ENCODE measurements around the gene CMTM2. TPM values are rescaled to one million over a fixed set of nuclear protein-coding genes. Genes with fewer than 3 reads are reported as not detected.
A peak's percentile ranks its signal among the peaks of the same experiment; 100 is the strongest.
"Not testable (repeated sequence)": the region's sequence is repeated elsewhere in the genome, so short reads cannot be mapped to it uniquely, and the experiment has no call there.

Gene CMTM2
- total and polyA plus RNA-seq, 5 donors from 2014 or later: 0.49 TPM; not detected in 4

DNA sequence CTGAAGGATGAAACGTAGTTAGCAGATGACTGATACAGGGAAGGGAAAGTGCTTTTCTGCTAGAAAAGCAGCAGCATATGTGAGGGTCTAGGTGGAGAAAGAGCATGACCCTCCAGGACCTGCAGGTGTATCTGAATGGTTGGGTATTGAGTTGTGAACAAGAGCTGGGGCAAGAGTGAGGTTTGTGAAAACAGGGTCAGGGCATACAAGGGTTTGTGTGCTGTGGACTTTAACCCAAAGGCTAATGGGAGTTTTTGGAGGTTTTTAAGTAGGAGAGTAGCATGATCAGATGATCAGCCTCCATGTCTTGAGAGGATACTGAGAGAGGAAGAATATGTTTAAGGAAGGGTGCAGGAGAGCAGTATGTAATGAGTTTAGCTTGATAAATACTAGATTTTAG lies 19.2 kb upstream of the CMTM2 start:
- H3K4me1 Mint-ChIP-seq: peaks cover 54 to 88% (median 73%) of the 10 kb centered on the region in 4 donors
- peaks cover 58% of the 10 kb centered on the region for H3K36me3 ChIP-seq (ENCODE audit: control insufficient read depth, insufficient read depth, low read length)
- peak overlapping the region; percentile 46 to 82 (median 77) for H3K27ac Mint-ChIP-seq
- peak overlapping the region in 3 of 4 donors; percentile 0 to 22 (median 7) for H3K4me3 Mint-ChIP-seq
- H3K27me3 ChIP-seq (ENCODE audit: control insufficient read depth, insufficient read depth, low read length): no peaks in the 10 kb centered on the region
- H3K4me3 ChIP-seq (ENCODE audit: low read depth, low read length): peak overlapping the region; percentile 33
- H3K27ac ChIP-seq (ENCODE audit: insufficient read depth, low read length, poor library complexity, severe bottlenecking): no peak overlapping the region
- H3K36me3 Mint-ChIP-seq: peaks cover 36% of the 10 kb centered on the region
- ATAC-seq (ENCODE audit: low read depth in 2 of 2): no peak
- no peak for DNase-seq
- no peaks in the 10 kb centered on the region for H3K9me3 ChIP-seq (ENCODE audit: control insufficient read depth in 2 of 2, low read length in 2 of 2)
- no peaks in the 10 kb centered on the region for H3K27me3 Mint-ChIP-seq
- no peaks in the 10 kb centered on the region for H3K9me3 Mint-ChIP-seq
- H3K4me1 ChIP-seq (ENCODE audit: control insufficient read depth, insufficient read depth, low read length, poor library complexity, severe bottlenecking): peaks cover 74% of the 10 kb centered on the region

DNA sequence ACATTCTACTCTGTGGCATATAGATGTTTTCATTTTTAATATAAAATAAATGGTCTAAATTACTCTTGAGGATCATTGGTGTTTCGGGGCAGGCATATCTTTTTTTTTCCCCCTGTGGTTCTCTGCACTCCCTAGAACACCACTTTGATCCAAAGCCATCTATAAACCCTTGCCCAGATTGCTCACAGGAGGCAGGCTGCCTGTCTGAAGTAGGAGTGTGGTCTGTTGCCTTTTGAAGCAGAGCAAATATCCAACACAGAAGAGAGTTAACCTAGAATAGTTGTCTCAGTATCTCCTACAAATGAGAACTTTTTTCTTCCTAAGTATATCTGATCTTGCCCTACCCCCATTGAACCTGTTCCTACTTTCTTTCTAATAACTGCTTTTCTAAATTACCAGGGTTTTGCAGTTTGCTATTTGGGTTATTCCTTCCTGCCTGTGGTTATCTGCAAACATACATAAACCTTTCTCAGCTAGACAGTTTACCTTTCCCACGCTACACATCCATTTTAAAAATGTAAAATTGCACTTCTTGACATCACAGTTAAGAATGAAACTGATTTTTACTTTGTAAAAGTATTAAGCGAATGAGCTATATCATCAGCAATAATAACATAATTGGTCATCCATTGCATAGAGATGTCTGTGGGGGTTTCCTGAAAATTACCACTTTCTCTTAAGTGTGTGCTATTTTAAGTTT lies 17.7 kb upstream of the CMTM2 start:
- H3K9me3 ChIP-seq (ENCODE audit: control insufficient read depth in 2 of 2, low read length in 2 of 2): no peaks in the 10 kb centered on the region
- peaks cover 60% of the 10 kb centered on the region for H3K4me1 ChIP-seq (ENCODE audit: control insufficient read depth, insufficient read depth, low read length, poor library complexity, severe bottlenecking)
- H3K27ac Mint-ChIP-seq: peak overlapping the region; percentile 77 to 92 (median 88)
- peak overlapping the region in 2 of 4 donors; percentile 51 to 60 for H3K4me3 Mint-ChIP-seq
- H3K36me3 Mint-ChIP-seq: peaks cover 41% of the 10 kb centered on the region
- no peaks in the 10 kb centered on the region for H3K27me3 Mint-ChIP-seq
- peak overlapping the region; percentile 42 for H3K4me3 ChIP-seq (ENCODE audit: low read depth, low read length)
- H3K27ac ChIP-seq (ENCODE audit: insufficient read depth, low read length, poor library complexity, severe bottlenecking): peak overlapping the region; percentile 63
- H3K36me3 ChIP-seq (ENCODE audit: control insufficient read depth, insufficient read depth, low read length): peaks cover 67% of the 10 kb centered on the region
- H3K9me3 Mint-ChIP-seq: no peaks in the 10 kb centered on the region
- DNase-seq: no peak
- peaks cover 46 to 79% (median 61%) of the 10 kb centered on the region in 4 donors for H3K4me1 Mint-ChIP-seq
- H3K27me3 ChIP-seq (ENCODE audit: control insufficient read depth, insufficient read depth, low read length): no peaks in the 10 kb centered on the region
- ATAC-seq (ENCODE audit: low read depth in 2 of 2): no peak

GRCh38 chr16:66562409-66562808 lies 16.9 kb upstream of the CMTM2 start:
- Mint-ChIP-seq H3K36me3 (peaks cover 44% of the 10 kb centered on the region), H3K27me3 (no peaks in the 10 kb centered on the region), H3K27ac (peak overlapping the region; percentile 57 to 85 (median 77)), H3K4me3 (peak overlapping the region in 3 of 4 donors; percentile 3 to 82 (median 40)), H3K4me1 (peaks cover 46 to 74% (median 59%) of the 10 kb centered on the region in 4 donors), H3K9me3 (peaks cover 0 to 1% (median 0%) of the 10 kb centered on the region in 7 donors)
- H3K4me1 ChIP-seq (ENCODE audit: control insufficient read depth, insufficient read depth, low read length, poor library complexity, severe bottlenecking): peaks cover 53% of the 10 kb centered on the region
- peak; percentile 55 to 57 for ATAC-seq (ENCODE audit: low read depth in 2 of 2)
- H3K36me3 ChIP-seq (ENCODE audit: control insufficient read depth, insufficient read depth, low read length): peaks cover 68% of the 10 kb centered on the region
- peak in 2 of 3 donors; percentile 52 to 54 for DNase-seq
- H3K9me3 ChIP-seq (ENCODE audit: control insufficient read depth in 2 of 2, low read length in 2 of 2): no peaks in the 10 kb centered on the region
- H3K27me3 ChIP-seq (ENCODE audit: control insufficient read depth, insufficient read depth, low read length): no peaks in the 10 kb centered on the region
- H3K4me3 ChIP-seq (ENCODE audit: low read depth, low read length): peak overlapping the region; percentile 4
- peak overlapping the region; percentile 63 for H3K27ac ChIP-seq (ENCODE audit: insufficient read depth, low read length, poor library complexity, severe bottlenecking)

GRCh38 chr16:66562986-66563385 lies 16.3 kb upstream of the CMTM2 start:
- Histone ChIP-seq H3K27me3 (ENCODE audit: control insufficient read depth, insufficient read depth, low read length) (no peaks in the 10 kb centered on the region), H3K4me3 (ENCODE audit: low read depth, low read length) (no peak overlapping the region), H3K36me3 (ENCODE audit: control insufficient read depth, insufficient read depth, low read length) (peaks cover 67% of the 10 kb centered on the region), H3K4me1 (ENCODE audit: control insufficient read depth, insufficient read depth, low read length, poor library complexity, severe bottlenecking) (peaks cover 48% of the 10 kb centered on the region), H3K9me3 (ENCODE audit: control insufficient read depth in 2 of 2, low read length in 2 of 2) (no peaks in the 10 kb centered on the region), H3K27ac (ENCODE audit: insufficient read depth, low read length, poor library complexity, severe bottlenecking) (peak overlapping the region; percentile 14)
- Mint-ChIP-seq H3K27me3 (no peaks in the 10 kb centered on the region), H3K4me3 (peak overlapping the region; percentile 3 to 52 (median 46)), H3K9me3 (peaks cover 0 to 2% (median 0%) of the 10 kb centered on the region in 7 donors), H3K4me1 (peaks cover 52 to 69% (median 59%) of the 10 kb centered on the region in 4 donors), H3K36me3 (peaks cover 46% of the 10 kb centered on the region), H3K27ac (peak overlapping the region in 2 of 3 donors; percentile 77 to 85)
- no peak for DNase-seq
- ATAC-seq (ENCODE audit: low read depth in 2 of 2): no peak

GRCh38 chr16:66563574-66564334 lies 15.5 kb upstream of the CMTM2 start:
- no peaks in the 10 kb centered on the region for H3K9me3 ChIP-seq (ENCODE audit: control insufficient read depth in 2 of 2, low read length in 2 of 2)
- no peaks in the 10 kb centered on the region for H3K27me3 ChIP-seq (ENCODE audit: control insufficient read depth, insufficient read depth, low read length)
- H3K27ac ChIP-seq (ENCODE audit: insufficient read depth, low read length, poor library complexity, severe bottlenecking): peak overlapping the region; percentile 14
- no peak overlapping the region for H3K4me3 ChIP-seq (ENCODE audit: low read depth, low read length)
- H3K36me3 Mint-ChIP-seq: peaks cover 39% of the 10 kb centered on the region
- peaks cover 44% of the 10 kb centered on the region for H3K4me1 ChIP-seq (ENCODE audit: control insufficient read depth, insufficient read depth, low read length, poor library complexity, severe bottlenecking)
- H3K36me3 ChIP-seq (ENCODE audit: control insufficient read depth, insufficient read depth, low read length): peaks cover 60% of the 10 kb centered on the region
- DNase-seq: no peak
- H3K9me3 Mint-ChIP-seq: peaks cover 0 to 2% (median 0%) of the 10 kb centered on the region in 7 donors
- H3K4me3 Mint-ChIP-seq: peak overlapping the region in 2 of 4 donors; percentile 32 to 52
- no peaks in the 10 kb centered on the region for H3K27me3 Mint-ChIP-seq
- peaks cover 49 to 61% (median 53%) of the 10 kb centered on the region in 4 donors for H3K4me1 Mint-ChIP-seq
- peak overlapping the region; percentile 65 to 85 (median 77) for H3K27ac Mint-ChIP-seq
- ATAC-seq (ENCODE audit: low read depth in 2 of 2): no peak

GRCh38 chr16:66566051-66566901 lies 13.0 kb upstream of the CMTM2 start, which contains the start of gene CMTM1:
TSS of gene CMTM1 (plus strand) at chr16:66566439. CDS start at chr16:66566514, 75 bp downstream.
- Mint-ChIP-seq H3K4me3 (no peak within 1 kb of the TSS), H3K27ac (no peak within 1 kb of the TSS), H3K4me1 (peaks cover 37 to 44% (median 41%) of the 10 kb centered on the region in 4 donors), H3K27me3 (no peaks in the 10 kb centered on the region), H3K36me3 (peaks cover 24% of the 10 kb centered on the region), H3K9me3 (peaks cover 0 to 2% (median 0%) of the 10 kb centered on the region in 7 donors)
- ATAC-seq (ENCODE audit: low read depth in 2 of 2) (no peak), DNase-seq (no peak)
- H3K4me1 ChIP-seq (ENCODE audit: control insufficient read depth, insufficient read depth, low read length, poor library complexity, severe bottlenecking): peaks cover 25% of the 10 kb centered on the region
- no peaks in the 10 kb centered on the region for H3K9me3 ChIP-seq (ENCODE audit: control insufficient read depth in 2 of 2, low read length in 2 of 2)
- no peak within 1 kb of the TSS for H3K4me3 ChIP-seq (ENCODE audit: low read depth, low read length)
- no peak within 1 kb of the TSS for H3K27ac ChIP-seq (ENCODE audit: insufficient read depth, low read length, poor library complexity, severe bottlenecking)
- no peaks in the 10 kb centered on the region for H3K27me3 ChIP-seq (ENCODE audit: control insufficient read depth, insufficient read depth, low read length)
- peaks cover 43% of the 10 kb centered on the region for H3K36me3 ChIP-seq (ENCODE audit: control insufficient read depth, insufficient read depth, low read length)

DNA sequence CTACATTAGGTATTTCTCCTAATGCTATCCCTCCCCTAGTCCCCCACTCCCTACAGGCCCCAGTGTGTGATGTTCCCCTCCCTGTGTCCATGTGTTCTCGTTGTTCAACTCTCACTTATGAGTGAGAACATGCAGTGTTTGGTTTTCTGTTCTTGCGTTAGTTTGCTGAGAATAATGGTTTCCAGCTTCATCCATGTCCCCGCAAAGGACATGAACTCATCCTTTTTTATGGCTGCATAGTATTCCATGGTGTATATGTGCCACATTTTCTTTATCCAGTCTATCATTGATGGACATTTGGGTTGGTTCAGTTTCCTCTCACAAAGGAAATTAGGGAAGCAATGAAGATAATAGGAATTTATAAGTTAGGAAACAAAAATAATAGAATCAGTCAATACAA lies 12.0 kb upstream of the CMTM2 start:
- H3K4me1 ChIP-seq (ENCODE audit: control insufficient read depth, insufficient read depth, low read length, poor library complexity, severe bottlenecking): peaks cover 15% of the 10 kb centered on the region
- H3K4me1 Mint-ChIP-seq: peaks cover 32 to 36% (median 33%) of the 10 kb centered on the region in 4 donors
- not testable (repeated sequence) for H3K27me3 Mint-ChIP-seq; H3K4me3 Mint-ChIP-seq; H3K27ac Mint-ChIP-seq; H3K9me3 Mint-ChIP-seq; H3K27me3 ChIP-seq (ENCODE audit: control insufficient read depth, insufficient read depth, low read length); H3K9me3 ChIP-seq (ENCODE audit: control insufficient read depth in 2 of 2, low read length in 2 of 2); ATAC-seq (ENCODE audit: low read depth in 2 of 2); H3K27ac ChIP-seq (ENCODE audit: insufficient read depth, low read length, poor library complexity, severe bottlenecking); DNase-seq; H3K4me3 ChIP-seq (ENCODE audit: low read depth, low read length)
- H3K36me3 ChIP-seq (ENCODE audit: control insufficient read depth, insufficient read depth, low read length): peaks cover 43% of the 10 kb centered on the region
- peaks cover 24% of the 10 kb centered on the region for H3K36me3 Mint-ChIP-seq
